ENCODE measurements around the gene ASTN2.
A peak's percentile ranks its signal among the peaks of the same experiment; 100 is the strongest.
"Not testable (repeated sequence)": the region's sequence is repeated elsewhere in the genome, so short reads cannot be mapped to it uniquely, and the experiment has no call there.

Gene ASTN2

DNA sequence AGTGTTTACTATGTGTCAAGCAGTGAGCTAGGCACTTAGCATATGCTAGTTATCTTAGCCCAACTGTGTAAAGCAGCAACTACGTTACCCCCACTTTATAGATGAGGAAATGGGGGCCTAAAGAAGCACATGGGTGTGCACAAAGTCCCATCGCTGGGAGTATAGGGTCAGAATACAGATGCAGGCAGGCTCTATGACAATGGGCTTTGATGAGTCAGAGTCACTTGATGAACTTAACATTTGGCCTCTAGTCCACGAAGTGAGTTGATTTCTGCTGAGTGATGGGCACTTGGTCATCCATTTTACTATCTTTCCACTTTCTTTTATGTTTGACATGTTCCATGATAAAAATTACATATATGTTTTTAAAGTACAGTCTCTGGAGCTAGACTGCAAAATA is 523.4 kb downstream of the ASTN2 start:
- DNase-seq (ENCODE audit: low read depth in 2 of 3, low spot score in 1 of 3) = no peak

DNA sequence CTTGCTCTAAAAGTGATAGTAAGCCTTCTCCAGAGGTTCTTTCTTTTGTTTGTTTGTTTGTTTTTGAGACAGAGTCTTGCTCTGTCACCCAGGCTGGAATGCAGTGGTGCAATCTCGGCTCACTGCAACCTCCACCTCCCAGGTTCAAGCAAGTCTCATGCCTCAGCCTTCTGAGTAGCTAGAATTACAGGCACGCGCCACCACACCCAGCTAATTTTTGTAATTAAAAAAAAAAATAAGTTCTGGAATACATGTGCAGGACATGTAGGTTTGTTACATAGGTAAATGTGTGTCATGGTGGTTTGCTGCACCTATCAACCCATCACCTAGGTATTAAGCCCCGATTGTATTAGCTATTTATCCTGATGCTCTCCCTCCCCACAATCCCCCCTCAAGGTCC is 526.4 kb downstream of the ASTN2 start:
- not testable (repeated sequence) for DNase-seq (ENCODE audit: low read depth in 2 of 3, low spot score in 1 of 3)

DNA sequence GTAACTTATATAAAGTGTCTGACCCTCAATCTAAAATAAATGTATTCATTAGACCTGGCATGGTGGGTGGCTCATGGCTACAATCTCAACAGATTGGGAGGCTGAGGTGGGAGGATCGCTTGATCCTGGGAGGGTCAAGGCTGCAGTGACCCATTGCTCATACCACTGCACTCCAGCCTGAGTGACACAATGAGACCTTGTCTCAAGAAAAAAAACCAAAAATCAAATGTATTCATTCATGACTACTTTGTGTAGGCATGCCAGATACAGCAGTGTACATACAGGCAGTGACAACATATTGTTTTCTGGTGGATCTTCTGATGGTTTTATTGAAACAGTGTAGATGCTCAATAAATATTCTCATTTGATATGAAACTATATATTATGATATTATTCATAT is 526.8 kb downstream of the ASTN2 start:
- no peak for DNase-seq (ENCODE audit: low read depth in 2 of 3, low spot score in 1 of 3)

DNA sequence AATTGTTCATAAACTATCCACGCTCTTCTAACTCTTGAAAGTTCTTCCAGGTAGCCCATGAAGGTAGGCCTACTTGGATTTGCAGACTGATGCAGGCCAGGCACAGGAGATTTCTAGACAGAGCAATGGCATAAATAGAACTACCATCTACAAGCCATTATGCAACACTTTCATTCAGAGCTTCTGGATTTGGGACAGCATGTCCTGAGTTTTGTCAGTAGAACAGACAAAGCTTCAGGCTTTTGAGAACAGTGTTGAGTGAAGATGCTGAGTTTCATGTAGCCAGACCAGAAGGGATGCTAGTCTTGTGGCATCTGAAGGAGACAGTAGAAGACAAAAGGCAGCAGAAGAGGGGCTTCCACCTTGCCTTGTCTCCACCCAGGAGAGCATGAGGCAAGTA is 531.2 kb downstream of the ASTN2 start:
- DNase-seq (ENCODE audit: low read depth in 2 of 3, low spot score in 1 of 3) = no peak

DNA sequence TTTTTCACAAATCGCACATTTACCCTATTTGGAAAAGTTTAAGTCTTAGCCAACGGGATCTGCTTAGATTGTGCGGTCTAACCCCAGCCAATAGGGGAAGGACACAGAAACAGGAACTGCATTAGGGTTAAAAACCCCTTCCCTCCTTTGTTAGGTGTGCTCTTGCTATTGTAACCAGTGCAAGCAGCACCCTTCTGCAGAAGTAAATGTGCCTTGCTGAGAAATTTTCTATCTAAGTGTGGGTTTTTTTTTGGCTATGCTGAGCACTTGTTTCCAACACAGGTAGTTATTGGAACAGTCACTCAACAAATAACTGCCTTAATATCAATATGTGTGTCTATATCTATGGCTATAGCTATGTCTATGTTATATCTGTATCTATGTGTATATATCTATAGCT is 537.8 kb downstream of the ASTN2 start:
- no peak for DNase-seq (ENCODE audit: low read depth in 2 of 3, low spot score in 1 of 3)

DNA sequence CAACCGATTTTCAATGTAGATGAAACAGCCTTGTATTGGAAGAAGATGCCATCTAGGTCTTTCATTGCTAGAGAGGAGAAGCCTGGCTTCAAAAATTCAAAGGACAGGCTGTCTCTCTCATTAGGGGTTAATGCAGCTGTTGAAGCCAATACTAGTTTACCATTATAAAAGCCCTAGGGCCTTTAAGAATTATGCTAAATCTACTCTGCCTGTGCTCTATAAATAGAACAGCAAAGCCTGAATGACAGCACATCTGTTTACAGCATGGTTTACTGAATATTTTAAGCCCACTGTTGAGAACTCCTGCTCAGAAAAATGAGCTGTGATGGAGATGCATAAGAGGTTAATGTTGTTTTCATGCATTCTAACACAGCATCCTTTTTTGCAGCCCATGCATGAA is 539.3 kb downstream of the ASTN2 start:
- DNase-seq (ENCODE audit: low read depth in 2 of 3, low spot score in 1 of 3) = no peak

DNA sequence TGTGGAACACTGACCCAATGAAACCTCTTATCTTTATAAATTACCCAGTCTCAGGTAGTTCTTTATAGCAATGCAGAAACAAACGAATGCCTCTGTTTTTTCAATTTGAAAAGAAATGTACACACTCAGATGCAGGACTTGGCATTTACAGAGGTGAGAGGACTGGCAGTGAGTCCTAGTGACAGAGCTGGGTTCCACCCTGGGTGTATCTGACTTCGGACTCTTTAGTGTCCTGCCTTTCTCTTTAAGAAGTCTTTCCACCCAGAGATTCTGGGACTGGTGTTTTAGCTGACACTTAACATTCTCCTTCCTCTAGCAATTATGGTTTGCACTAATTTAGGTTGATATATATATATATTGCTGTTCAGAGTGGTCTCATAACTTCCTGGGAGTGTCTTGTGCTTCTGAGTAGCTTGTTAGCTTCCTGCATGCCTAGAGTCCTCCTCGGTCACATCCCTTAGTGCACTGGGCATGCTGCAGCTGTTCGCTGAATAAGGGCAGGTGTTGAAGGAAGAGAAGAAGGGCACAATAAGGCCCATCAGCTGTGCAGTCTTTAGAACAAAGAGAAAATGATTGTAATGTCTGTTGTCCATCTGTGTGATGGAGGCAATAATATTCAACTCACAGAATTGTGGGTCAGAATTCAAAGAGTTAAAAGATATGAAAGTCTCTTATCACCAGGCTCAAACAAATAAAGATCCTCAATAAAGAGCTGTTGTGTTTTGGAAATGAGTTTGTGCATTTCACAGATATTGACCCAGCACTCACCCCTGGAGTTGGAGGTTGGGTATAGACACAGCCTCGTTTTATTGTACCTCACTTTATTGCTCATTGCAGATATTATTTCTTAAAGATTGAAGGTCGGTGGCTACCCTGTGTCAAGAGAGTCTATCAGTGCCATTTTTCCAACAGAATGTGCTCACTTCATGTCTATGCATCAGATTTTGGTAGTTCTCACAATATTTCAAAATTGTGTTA is 540.6 kb downstream of the ASTN2 start:
- DNase-seq (ENCODE audit: low read depth in 2 of 3, low spot score in 1 of 3) = no peak

DNA sequence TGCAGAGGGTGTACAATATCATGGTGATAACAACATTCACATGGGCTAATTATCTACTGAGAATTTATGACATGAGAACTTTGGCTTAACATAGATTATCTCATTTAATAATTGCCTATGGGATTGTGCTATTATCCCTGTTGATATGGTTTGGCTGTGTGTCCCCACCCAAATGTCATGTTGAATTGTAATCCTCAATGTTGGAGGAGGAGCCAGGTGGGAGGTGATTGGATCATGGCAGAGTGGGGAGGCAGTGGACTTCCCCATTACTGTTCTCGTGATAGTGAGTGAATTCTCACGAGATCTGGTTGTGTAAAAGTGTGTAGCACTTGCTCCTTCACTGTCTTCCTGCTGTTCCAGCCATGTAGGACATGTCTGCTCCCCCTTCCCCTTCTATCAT is 541.4 kb downstream of the ASTN2 start:
- no peak for DNase-seq (ENCODE audit: low read depth in 2 of 3, low spot score in 1 of 3)

DNA sequence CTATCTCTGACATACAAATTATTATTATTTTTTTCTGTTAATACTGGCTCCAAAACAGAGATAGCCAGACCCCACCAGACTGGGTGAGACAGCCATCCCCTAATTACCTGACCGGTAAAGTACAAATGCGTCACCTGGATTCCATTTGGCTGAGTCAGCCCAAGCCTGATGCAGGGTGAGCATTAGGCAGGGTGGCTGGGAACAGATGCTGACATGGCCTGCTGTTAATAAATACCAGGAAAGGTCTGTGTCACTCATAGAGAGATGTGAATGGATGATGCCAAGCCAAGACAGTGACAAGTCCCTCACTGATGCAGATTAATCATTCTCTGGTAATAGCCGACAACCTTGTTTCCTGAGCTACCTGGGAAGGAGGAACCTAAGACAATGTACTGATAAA is 544.3 kb downstream of the ASTN2 start:
- DNase-seq (ENCODE audit: low read depth in 2 of 3, low spot score in 1 of 3) = no peak

DNA sequence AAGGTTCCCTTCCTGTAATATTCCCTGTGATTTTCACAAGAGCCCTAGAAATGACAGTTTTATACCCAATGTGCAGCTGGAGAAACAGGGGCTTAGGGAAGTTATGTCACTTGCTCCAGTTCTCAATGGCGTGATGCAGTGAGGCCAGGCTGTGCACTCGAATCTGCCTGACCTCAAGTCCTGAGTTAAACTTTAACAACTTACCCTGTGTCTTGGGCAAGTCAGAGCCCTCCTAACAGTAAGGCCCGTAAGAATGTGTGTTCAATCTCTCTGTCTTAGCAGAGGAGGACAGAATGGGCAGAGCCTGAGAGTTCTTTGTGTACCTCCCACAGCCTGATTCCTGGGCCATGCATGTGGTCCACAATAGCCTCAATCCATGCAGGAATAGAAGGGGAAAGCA is 546.7 kb downstream of the ASTN2 start:
- no peak for DNase-seq (ENCODE audit: low read depth in 2 of 3, low spot score in 1 of 3)

DNA sequence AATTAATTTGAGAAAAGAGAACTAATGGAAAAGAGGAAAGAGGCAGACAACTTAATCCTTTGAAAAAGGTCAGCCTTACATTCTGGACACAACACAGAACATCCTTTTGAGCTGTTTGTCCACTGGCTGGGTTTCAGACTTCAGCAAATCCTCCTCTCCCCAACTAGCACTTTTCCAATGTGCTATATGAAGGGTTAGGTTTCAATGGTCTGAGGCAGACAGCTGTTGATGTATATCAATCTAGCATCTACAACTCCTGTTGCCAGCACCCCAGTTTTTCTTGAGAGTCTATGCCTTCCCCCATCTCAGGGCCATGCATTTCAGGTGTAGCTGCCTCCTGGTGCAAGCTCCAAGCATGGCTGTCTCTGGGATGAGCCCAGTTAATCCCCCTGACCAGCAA is 553.5 kb downstream of the ASTN2 start:
- no peak for DNase-seq (ENCODE audit: low read depth in 2 of 3, low spot score in 1 of 3)

DNA sequence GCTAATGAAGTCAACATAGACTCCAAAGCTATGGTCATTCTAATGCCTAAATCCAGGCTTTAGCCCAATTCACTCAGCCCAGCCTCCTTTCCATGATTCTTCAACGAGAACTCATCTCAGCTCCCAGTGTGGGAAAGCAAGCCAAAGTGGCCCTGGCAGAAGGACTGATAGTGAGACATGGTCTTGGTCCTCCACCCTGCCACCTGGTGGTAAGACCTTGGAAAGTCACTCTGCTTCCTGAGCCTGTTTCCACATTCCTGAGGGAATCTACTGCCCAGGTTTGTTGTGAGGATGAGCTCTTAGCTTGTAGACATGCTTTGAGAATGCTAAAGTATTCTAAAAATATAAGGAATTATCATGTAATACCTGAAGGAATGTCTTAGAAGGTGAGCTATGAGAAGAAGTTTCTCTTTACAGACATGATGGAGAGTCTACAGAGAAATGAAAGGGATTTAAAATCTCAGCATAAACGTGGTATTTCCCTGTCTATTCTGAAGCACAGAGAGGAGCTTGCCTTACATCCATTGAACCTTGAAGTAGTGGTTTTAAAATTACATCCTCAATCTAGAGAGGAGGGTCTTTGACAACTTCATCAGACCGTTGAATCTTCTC is 554.2 kb downstream of the ASTN2 start:
- peak in 2 of 3 donors; percentile 4 to 5 for DNase-seq (ENCODE audit: low read depth in 2 of 3, low spot score in 1 of 3)

DNA sequence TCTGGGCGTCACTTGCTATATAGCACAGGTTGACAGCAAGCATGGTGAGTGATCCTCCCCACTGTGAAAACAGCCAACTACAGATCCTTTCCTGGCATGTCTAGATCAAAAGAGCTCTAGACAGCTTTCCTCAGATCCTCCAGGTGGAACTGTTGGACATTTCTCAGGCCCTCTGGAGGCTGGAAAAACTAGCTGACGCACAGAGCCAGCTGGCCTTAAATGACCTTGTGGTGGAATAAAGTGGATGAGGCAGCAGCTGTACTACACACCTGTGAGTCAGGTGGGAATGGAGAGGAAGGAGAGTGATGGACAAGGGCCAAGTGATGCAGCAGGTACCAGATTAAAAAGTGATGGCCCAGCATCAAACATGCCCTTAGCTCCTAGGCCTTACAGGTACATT is 555.1 kb downstream of the ASTN2 start:
- DNase-seq (ENCODE audit: low read depth in 2 of 3, low spot score in 1 of 3) = no peak

DNA sequence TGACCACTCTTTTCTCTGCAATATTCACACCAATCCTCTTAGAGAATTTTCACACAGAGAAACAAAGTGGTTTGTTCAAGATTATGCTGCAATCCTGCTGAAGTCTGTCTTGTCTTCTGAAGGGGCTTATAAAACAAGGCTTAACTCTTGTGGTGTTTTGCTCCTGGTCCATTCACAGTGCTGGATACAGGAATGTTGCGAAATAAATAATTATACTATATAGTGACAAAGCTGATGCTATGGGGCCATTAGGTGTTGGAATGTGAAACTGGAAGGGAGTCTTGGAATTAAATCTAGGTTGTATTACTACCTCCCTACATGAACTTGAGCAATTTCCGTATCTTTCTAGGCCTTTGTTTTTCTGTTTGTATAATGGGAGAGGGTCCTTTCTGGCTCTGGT is 557.5 kb downstream of the ASTN2 start:
- DNase-seq (ENCODE audit: low read depth in 2 of 3, low spot score in 1 of 3) = no peak

DNA sequence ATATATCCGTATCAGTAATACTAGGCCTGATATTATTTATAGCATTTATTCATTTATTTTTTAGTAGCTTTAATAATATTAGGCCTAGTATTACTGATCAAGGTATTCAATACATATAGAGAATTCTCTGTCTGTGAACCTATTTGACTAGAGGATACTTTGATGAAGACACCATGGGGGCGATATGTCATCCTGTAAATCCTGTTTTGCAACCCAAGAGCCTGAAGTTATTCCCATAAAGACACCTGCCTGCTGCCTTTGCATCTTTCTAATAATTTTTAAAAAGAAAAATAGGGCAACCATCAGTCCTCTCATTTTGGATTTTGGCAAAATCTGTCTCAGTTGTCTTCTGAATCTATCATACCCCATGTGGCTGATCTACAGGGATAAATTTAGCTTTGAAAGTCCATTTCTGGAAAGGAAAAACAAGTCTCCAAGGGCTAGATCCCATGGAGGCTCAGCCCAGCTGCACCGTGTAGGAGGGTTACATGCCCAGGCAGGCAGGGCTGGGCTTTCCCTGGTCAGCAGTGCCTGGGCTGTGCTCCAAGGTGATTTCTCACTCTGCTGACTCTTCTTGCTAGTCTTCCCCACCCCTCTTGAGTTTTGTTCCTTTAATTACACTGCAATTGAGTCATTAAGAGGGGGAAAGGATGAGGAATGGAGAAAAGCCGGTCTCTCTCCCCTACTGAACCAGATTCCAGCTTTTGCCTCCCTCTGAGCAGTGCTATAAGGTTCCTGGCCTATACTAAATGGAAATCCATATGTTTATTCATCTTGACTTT is 558.8 kb downstream of the ASTN2 start:
- no peak for DNase-seq (ENCODE audit: low read depth in 2 of 3, low spot score in 1 of 3)

DNA sequence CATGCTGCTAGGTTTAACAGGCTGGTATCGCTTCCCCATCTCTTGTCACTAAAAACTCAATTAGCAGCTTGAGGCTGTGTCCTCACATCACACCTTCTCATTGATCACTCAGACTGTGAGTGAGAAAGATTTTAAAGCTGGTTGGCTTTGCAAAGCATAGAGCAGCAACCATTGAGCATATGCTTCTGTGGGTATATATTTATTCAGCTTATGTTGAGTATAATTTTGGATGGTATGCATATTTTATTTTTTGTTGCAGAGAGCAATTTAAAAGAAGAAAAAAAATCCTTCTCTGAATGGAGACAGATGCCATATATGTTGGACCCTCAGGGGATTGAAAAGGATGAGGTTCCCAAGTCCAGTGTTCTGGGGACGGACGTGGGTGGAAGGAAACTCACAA is 565.1 kb downstream of the ASTN2 start:
- DNase-seq (ENCODE audit: low read depth in 2 of 3, low spot score in 1 of 3) = no peak

DNA sequence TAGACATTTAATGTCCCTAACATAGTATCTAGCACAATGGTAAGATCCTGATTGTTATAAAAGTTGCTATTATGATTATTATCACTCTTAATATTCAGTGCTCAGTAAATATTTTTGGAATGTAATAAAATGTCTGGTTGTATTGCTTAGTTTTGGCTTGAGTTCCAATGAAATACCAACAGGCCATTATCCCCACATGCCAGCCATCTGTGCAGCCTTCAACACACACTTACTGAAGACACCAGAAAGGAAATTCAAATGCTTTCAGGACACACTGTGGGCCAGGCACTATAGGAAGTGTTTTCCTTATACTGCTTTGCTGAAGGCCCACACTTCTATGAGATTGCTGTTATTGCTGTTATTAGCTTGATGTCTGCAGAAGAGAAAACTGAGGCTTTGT is 570.2 kb downstream of the ASTN2 start:
- DNase-seq (ENCODE audit: low read depth in 2 of 3, low spot score in 1 of 3) = no peak

DNA sequence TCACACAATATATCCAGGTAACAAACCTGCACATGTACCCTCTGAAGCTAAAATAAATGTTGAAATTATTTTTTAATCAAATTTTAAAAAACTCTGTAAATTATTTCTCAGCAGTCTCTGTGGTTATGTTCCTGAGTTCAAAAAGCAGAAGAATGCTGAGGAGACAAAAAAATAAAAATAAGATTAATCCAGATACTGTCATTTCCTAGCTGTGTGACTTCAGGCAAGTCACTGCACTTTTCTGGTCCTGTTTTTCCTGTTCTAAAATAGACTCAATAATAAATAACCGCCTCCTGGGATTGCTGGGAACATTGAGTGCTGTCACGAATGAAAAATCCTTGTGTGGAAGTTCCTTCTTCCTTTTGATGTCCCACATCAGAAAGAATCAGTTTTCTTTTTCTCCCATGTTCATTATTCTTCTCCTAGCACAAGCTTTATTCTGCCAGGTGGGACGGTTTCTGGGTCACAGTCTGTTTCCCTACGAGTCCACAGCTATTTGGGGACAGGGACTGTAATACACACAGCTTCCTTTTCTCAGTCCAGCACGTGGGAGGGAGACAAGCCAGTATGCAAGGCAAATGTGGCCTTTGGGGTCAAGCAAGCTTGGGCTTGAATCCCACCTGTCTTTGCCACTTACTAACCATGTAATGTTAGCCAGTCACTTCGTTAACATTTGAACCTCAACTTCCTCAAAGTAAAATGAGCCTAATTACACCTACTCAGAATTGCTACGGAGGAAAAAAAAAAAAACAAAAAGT is 570.8 kb downstream of the ASTN2 start:
- DNase-seq (ENCODE audit: low read depth in 2 of 3, low spot score in 1 of 3) = no peak

DNA sequence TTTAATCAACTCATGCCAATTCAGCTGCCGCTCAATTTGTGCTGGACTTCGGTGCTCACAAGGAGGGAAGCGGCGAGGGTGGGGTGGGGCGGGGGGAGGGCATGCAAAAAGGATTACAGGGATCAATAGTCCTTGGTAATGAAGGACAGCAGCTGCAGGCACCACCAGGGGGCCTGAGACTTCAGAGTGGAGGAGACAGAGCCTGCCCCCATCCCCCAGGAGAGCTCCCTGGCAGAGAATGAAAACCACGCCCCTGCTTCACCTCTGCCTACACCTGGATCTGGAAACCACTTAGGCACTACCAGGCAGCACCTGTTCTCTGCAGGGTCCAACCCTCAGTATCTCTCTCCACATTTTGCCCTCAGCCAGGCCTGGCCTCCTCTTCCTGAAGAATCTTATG is 572.2 kb downstream of the ASTN2 start:
- DNase-seq (ENCODE audit: low read depth in 2 of 3, low spot score in 1 of 3) = no peak

DNA sequence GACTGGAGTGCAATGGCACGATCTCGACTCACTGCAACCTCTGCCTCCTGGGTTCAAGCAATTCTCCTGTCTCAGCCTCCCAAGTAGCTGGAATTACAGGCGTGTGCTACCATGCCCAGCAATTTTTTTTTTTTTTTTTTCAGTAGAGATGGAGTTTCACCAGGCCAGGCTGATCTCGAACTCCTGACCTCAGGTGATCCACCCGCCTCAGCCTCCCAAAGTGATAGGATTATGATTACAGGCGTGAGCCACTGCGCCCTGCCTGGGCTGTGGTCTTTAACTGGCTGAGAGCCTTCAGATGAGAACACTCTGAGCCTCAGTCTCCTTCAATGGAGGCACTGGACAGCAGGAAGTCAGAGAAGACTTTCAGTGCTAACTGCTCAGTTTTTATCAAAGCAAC is 576.4 kb downstream of the ASTN2 start:
- not testable (repeated sequence) for DNase-seq (ENCODE audit: low read depth in 2 of 3, low spot score in 1 of 3)
